A549 (cell line): ENCODE results near the gene SERPINA3. TPM values are rescaled to one million over a fixed set of nuclear protein-coding genes. Genes with fewer than 3 reads are reported as not detected.

ENCODE experiments used
- ATAC-seq, 2 experiments: fragments of 200-7000 bp in 1 of 2; fragments of >200 bp in 1 of 2; cut with Nextera tagmentation in 1 of 2; cut with Tn5 transposase in 1 of 2; 3 replicates each; pipeline versions ENCODE4 v1.8.0 to v1.9.1; 2018 to 2020; ENCODE audit warnings: mild to moderate bottlenecking in 1 of 2, moderate library complexity in 1 of 2
- CTCF ChIA-PET: fragments of 300-600 bp; sonication (Branson Sonifier 250); formaldehyde crosslinking; extraction: SDS; loops from one replicate; lab custom pipeline; 2021; ENCODE audit warnings: antibody characterized with exemption, inconsistent platforms; lab: Yijun Ruan, JAX
- POLR2A ChIA-PET: fragments of 350-600 bp; formaldehyde crosslinking; extraction: SDS; loops from one replicate; lab custom pipeline; 2021; ENCODE audit warnings: antibody characterized with exemption, inconsistent platforms; lab: Yijun Ruan, JAX
- DNase-seq, 2 experiments: peaks; one replicate each; pipeline versions ENCODE4 v3.0.0 to v3.0.0-alpha.2; 2011 to 2016; ENCODE audit warnings: low read depth in 1 of 2, low spot score in 1 of 2
- FAIRE-seq: peaks from 2 replicates; lab custom pipeline; 2011; peaks lifted over from hg19 to GRCh38; lab: Jason Lieb, UNC
- H3K27ac ChIP-seq, 2 experiments: fragments of >200 bp; sonication (Bioruptor Twin); formaldehyde crosslinking; 3 replicates each; pipeline ENCODE4 v1.5.1; 2016 to 2017
- H3K4me1 ChIP-seq: fragments of >200 bp; sonication (Bioruptor Twin); formaldehyde crosslinking; 3 replicates; pipeline ENCODE4 v1.6.1; 2016
- H3K4me2 ChIP-seq: fragments of >200 bp; sonication (Bioruptor Twin); formaldehyde crosslinking; 3 replicates; pipeline ENCODE4 v1.6.1; 2016
- H3K4me3 ChIP-seq: fragments of >200 bp; sonication (Bioruptor Twin); formaldehyde crosslinking; 3 replicates; pipeline ENCODE4 v1.5.1; 2016
- H3K9me3 ChIP-seq: fragments of >200 bp; sonication (Bioruptor Twin); formaldehyde crosslinking; 3 replicates; pipeline ENCODE4 v1.6.1; 2016
- CBX2 ChIP-seq: fragments of 200-600 bp; sonication (generic); IDR thresholded peaks from 2 replicates; pipeline ENCODE4 v1.6.1; 2016; ENCODE audit warnings: low read depth, mild to moderate bottlenecking, borderline replicate concordance
- CEBPB ChIP-seq, 2 experiments: fragments of >200 bp in 1 of 2; sonication (Bioruptor Twin) in 1 of 2; formaldehyde crosslinking in 1 of 2; IDR thresholded peaks; 2 replicates each; pipeline ENCODE4 v1.6.1; 2012 to 2016
- EHF ChIP-seq: fragments of 250-450 bp; sonication (Bioruptor Pico); IDR thresholded peaks from 2 replicates; pipeline ENCODE4 v1.5.0; 2020; ENCODE audit warnings: mild to moderate bottlenecking
- EHMT2 ChIP-seq: fragments of 200-600 bp; sonication (generic); IDR thresholded peaks from 2 replicates; pipeline ENCODE4 v1.6.1; 2016; ENCODE audit warnings: antibody characterized with exemption, low read depth, mild to moderate bottlenecking, moderate library complexity
- FOSL2 ChIP-seq, 2 experiments: fragments of 450-650 bp in 1 of 2; fragments of >200 bp in 1 of 2; sonication (Bioruptor Twin) in 1 of 2; formaldehyde crosslinking; IDR thresholded peaks; 2 replicates each; pipeline versions ENCODE4 v1.5.0 to v1.6.1; 2016 to 2020; ENCODE audit warnings: mild to moderate bottlenecking in 1 of 2, moderate library complexity in 1 of 2
- HEYL ChIP-seq: fragments of 250-450 bp; sonication (Bioruptor Pico); IDR thresholded peaks from 2 replicates; pipeline ENCODE4 v1.8.0; 2021; ENCODE audit warnings: mild to moderate bottlenecking, moderate library complexity
- HMGXB4 ChIP-seq: fragments of 250-450 bp; sonication (Bioruptor Pico); IDR thresholded peaks from 2 replicates; pipeline ENCODE4 v1.5.0; 2021; ENCODE audit warnings: mild to moderate bottlenecking, moderate library complexity, borderline replicate concordance
- HOXA7 ChIP-seq: fragments of 250-450 bp; sonication (Bioruptor Pico); IDR thresholded peaks from 2 replicates; pipeline ENCODE4 v1.5.0; 2020; ENCODE audit warnings: mild to moderate bottlenecking, moderate library complexity
- KDM1A ChIP-seq: fragments of 200-600 bp; sonication (generic); IDR thresholded peaks from 2 replicates; pipeline ENCODE4 v1.6.1; 2016; ENCODE audit warnings: low read depth, mild to moderate bottlenecking
- KDM5A ChIP-seq: fragments of 200-600 bp; sonication (generic); IDR thresholded peaks from 2 replicates; pipeline ENCODE4 v1.6.1; 2016; ENCODE audit warnings: antibody characterized with exemption, mild to moderate bottlenecking
- MYC ChIP-seq: IDR thresholded peaks from 2 replicates; pipeline ENCODE4 v1.6.1; 2012; ENCODE audit warnings: mild to moderate bottlenecking, inconsistent platforms, low read length, improper control_type of control experiment, borderline replicate concordance
- NPAS2 ChIP-seq: fragments of 250-450 bp; sonication (Bioruptor Pico); IDR thresholded peaks from 2 replicates; pipeline ENCODE4 v1.8.0; 2022; ENCODE audit warnings: mild to moderate bottlenecking, moderate library complexity, borderline replicate concordance
- PHF8 ChIP-seq: fragments of 200-600 bp; sonication (generic); IDR thresholded peaks from 2 replicates; pipeline ENCODE4 v1.6.1; 2016; ENCODE audit warnings: low read depth, mild to moderate bottlenecking, antibody characterized with exemption, moderate library complexity, borderline replicate concordance
- POLR2AphosphoS2 ChIP-seq: conservative IDR thresholded peaks from 2 replicates; pipeline ENCODE4 v1.6.1; 2012; ENCODE audit warnings: low read length, improper control_type of control experiment, inconsistent platforms
- RFX5 ChIP-seq: fragments of 450-650 bp; IDR thresholded peaks from 2 replicates; pipeline ENCODE4 v1.7.1; 2014; ENCODE audit warnings: antibody characterized with exemption, mild to moderate bottlenecking, moderate library complexity
- RNF2 ChIP-seq: fragments of 200-600 bp; sonication (generic); IDR thresholded peaks from 2 replicates; pipeline ENCODE4 v1.6.1; 2016; ENCODE audit warnings: low read depth, mild to moderate bottlenecking, antibody characterized with exemption, moderate library complexity, borderline replicate concordance
- SREBF2 ChIP-seq: fragments of 450-650 bp; IDR thresholded peaks from 2 replicates; pipeline ENCODE4 v1.6.1; 2014; ENCODE audit warnings: mild to moderate bottlenecking, moderate library complexity
- TP53 ChIP-seq: fragments of 250-450 bp; sonication (Bioruptor Pico); IDR thresholded peaks from 2 replicates; pipeline ENCODE4 v1.5.0; 2021; ENCODE audit warnings: mild to moderate bottlenecking, moderate library complexity
- ZNF302 ChIP-seq: fragments of 250-450 bp; sonication (Bioruptor Pico); IDR thresholded peaks from 2 replicates; pipeline ENCODE4 v1.9.0; 2021; ENCODE audit warnings: inconsistent platforms, mild to moderate bottlenecking, moderate library complexity
- ZSCAN20 ChIP-seq: fragments of 250-450 bp; sonication (Bioruptor Pico); IDR thresholded peaks from 2 replicates; pipeline ENCODE4 v1.8.0; 2022; ENCODE audit warnings: mild to moderate bottlenecking, moderate library complexity
- WGBS: methylation state at CpG from one replicate; pipeline ENCODE4 v1.1.6; 2017; ENCODE audit errors: missing lambda C conversion rate; 5-methylcytosine and 5-hydroxymethylcytosine counted together
- polyA plus RNA-seq, 4 experiments: library from polyadenylated mRNA; depleted of rRNA in 3 of 4; stranded (reverse); fragments of >200 nt; fragmentation: RNase III in 1 of 4; extraction: RNeasy Plus Mini Kit Qiagen cat#74134 plus additional on column Dnase treatment in 1 of 4; gene quantifications; 2 replicates in 3 of 4; 3 replicates in 1 of 4; pipeline ENCODE4 v1.2.3, GENCODE V29; 2011 to 2017
- TF ChIP-seq, protein P1 (sequence below): IDR thresholded peaks from 2 replicates; pipeline ENCODE4 v1.6.1; 2012
- TF ChIP-seq, protein P2 (sequence below): IDR thresholded peaks from 2 replicates; pipeline ENCODE4 v1.6.1; 2012
- TF ChIP-seq, protein P3 (sequence below): IDR thresholded peaks from 2 replicates; pipeline ENCODE4 v1.6.1; 2012; ENCODE audit warnings: low read depth, borderline replicate concordance

The SERPINA3 gene
- polyA plus RNA-seq, 2 of the 4 experiments (the other 2 are of a cell fraction), result 3.1 to 9.1 TPM

- H3K4me2 ChIP-seq, result no peak overlapping the region
- H3K9me3 ChIP-seq, result peaks cover 30% of the 10 kb centered on the region
- CTCF ChIA-PET, result interaction anchor here (0.8 to 1.4 kb wide), 2 partner anchors 14 to 16 kb away, joined by 3 read pairs; no protein-coding TSS in a partner anchor
- H3K4me3 ChIP-seq, result no peak overlapping the region
- H3K4me1 ChIP-seq, result peaks cover 37% of the 10 kb centered on the region
- ATAC-seq, result no peak
- WGBS, result 78% methylated on average over 20 of the region's 20 CpGs
- peak overlapping the region; percentile 89 to 94; a peak in 5 of 6 replicates for H3K27ac ChIP-seq
- DNase-seq, result no peak
- FAIRE-seq, result no peak
- POLR2A ChIA-PET, result no interaction called here
- no peak for TF ChIP-seq ZNF302 (CRISPR knock-in tag)
- TF ChIP-seq POLR2AphosphoS2, result no peak
- no peak for TF ChIP-seq TP53
- TF ChIP-seq EHMT2, result no peak
- TF ChIP-seq SREBF2, result no peak
- TF ChIP-seq HEYL (CRISPR knock-in tag), result no peak
- TF ChIP-seq MYC, result no peak
- TF ChIP-seq, protein P1, sequence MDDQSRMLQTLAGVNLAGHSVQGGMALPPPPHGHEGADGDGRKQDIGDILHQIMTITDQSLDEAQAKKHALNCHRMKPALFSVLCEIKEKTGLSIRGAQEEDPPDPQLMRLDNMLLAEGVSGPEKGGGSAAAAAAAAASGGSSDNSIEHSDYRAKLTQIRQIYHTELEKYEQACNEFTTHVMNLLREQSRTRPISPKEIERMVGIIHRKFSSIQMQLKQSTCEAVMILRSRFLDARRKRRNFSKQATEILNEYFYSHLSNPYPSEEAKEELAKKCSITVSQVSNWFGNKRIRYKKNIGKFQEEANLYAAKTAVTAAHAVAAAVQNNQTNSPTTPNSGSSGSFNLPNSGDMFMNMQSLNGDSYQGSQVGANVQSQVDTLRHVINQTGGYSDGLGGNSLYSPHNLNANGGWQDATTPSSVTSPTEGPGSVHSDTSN, result no peak
- no peak for TF ChIP-seq RNF2
- TF ChIP-seq CEBPB (IDR thresholded peaks at IDR 0.05), result no peak
- no peak for TF ChIP-seq RFX5
- no peak for TF ChIP-seq CBX2
- no peak for TF ChIP-seq KDM1A
- TF ChIP-seq, protein P2, sequence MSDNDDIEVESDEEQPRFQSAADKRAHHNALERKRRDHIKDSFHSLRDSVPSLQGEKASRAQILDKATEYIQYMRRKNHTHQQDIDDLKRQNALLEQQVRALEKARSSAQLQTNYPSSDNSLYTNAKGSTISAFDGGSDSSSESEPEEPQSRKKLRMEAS, result no peak
- TF ChIP-seq ZSCAN20, result no peak
- TF ChIP-seq KDM5A, result no peak
- TF ChIP-seq, protein P3, sequence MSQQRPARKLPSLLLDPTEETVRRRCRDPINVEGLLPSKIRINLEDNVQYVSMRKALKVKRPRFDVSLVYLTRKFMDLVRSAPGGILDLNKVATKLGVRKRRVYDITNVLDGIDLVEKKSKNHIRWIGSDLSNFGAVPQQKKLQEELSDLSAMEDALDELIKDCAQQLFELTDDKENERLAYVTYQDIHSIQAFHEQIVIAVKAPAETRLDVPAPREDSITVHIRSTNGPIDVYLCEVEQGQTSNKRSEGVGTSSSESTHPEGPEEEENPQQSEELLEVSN, result no peak
- TF ChIP-seq FOSL2 (IDR thresholded peaks at IDR 0.05), result no peak
- no peak for TF ChIP-seq FOSL2 (CRISPR knock-in tag; IDR thresholded peaks at IDR 0.05)
- TF ChIP-seq, all 56 proteins: peak for 0
These were observed 1.8 kb downstream of the SERPINA3 start for GRCh38 chr14:94613720-94614644.

GRCh38 chr14:94614802-94615201 is 2.6 kb downstream of the SERPINA3 start:
- POLR2A ChIA-PET, result no interaction called here
- no peak for FAIRE-seq

More at GRCh38 chr14:94614802-94615201, 2.6 kb downstream of the SERPINA3 start:
- Histone ChIP-seq H3K27ac (no peak overlapping the region; a peak in 1 of 6 replicates), H3K4me2 (no peak overlapping the region), H3K4me1 (peaks cover 33% of the 10 kb centered on the region), H3K4me3 (no peak overlapping the region), H3K9me3 (peaks cover 37% of the 10 kb centered on the region)
- no peak for TF ChIP-seq POLR2AphosphoS2
- TF ChIP-seq KDM1A, result no peak
- no peak for TF ChIP-seq HOXA7 (CRISPR knock-in tag)
- TF ChIP-seq PHF8, result no peak
- TF ChIP-seq SREBF2, result no peak
- no peak for TF ChIP-seq HMGXB4 (CRISPR knock-in tag)
- no peak for TF ChIP-seq EHF (CRISPR knock-in tag)
- TF ChIP-seq NPAS2 (CRISPR knock-in tag), result no peak
- DNase-seq (no peak), ATAC-seq (no peak)
- CTCF ChIA-PET, result interaction anchor here (0.7 to 1.4 kb wide), 4 partner anchors 13 to 66 kb away, joined by 3 to 4 read pairs (median 3); no protein-coding TSS in a partner anchor
- 94% methylated on average over 7 of the region's 7 CpGs for WGBS
